Gastrocnemius medialis (tissue), 4 donors: ENCODE results near the gene IDH3B. TPM values are rescaled to one million over a fixed set of nuclear protein-coding genes. Genes with fewer than 3 reads are reported as not detected.
"Not testable (repeated sequence)": the region's sequence is repeated elsewhere in the genome, so short reads cannot be mapped to it uniquely, and the experiment has no call there.

Source experiments
- ATAC-seq, 2 donors: fragments of 150-250 bp; one replicate each; pipeline ENCODE4 v1.9.1; 2016
- DNase-seq, 2 donors: peaks; one replicate each; pipeline ENCODE4 v3.0.0-alpha.2; 2019
- H3K27ac ChIP-seq, 4 donors: fragments of 200-600 bp; sonication (generic); 1 replicate in 1 of 4; 2 replicates in 3 of 4; pipeline ENCODE4 v1.5.1; 2016 to 2018; ENCODE audit warnings: mild to moderate bottlenecking in 2 of 4, moderate library complexity in 1 of 4
- H3K27me3 ChIP-seq, 3 donors: fragments of 200-600 bp; sonication (generic) in 2 of 3; 1 replicate in 1 of 3; 2 replicates in 2 of 3; pipeline versions ENCODE4 v1.5.1 to v1.6.0; 2016 to 2019; ENCODE audit warnings: mild to moderate bottlenecking in 1 of 3, moderate library complexity in 1 of 3
- H3K36me3 ChIP-seq, 2 donors: fragments of 200-600 bp; sonication (generic) in 1 of 2; one replicate each; pipeline ENCODE4 v1.5.1; 2017 to 2018
- H3K4me1 ChIP-seq, 2 donors: fragments of 200-600 bp; sonication (generic) in 1 of 2; one replicate each; pipeline ENCODE4 v1.5.1; 2016 to 2017; ENCODE audit warnings: mild to moderate bottlenecking in 2 of 2
- H3K4me3 ChIP-seq, 4 donors: fragments of 200-600 bp; sonication (generic) in 3 of 4; 1 replicate in 1 of 4; 2 replicates in 3 of 4; pipeline ENCODE4 v1.5.1; 2016 to 2019; ENCODE audit warnings: mild to moderate bottlenecking in 2 of 4
- H3K9me3 ChIP-seq, 3 donors: fragments of 200-600 bp; sonication (generic) in 2 of 3; 1 replicate in 1 of 3; 2 replicates in 2 of 3; pipeline ENCODE4 v1.5.1; 2016 to 2019
- POLR2A ChIP-seq, 2 donors: fragments of 450-650 bp; IDR thresholded peaks; one replicate each; pipeline ENCODE4 v1.6.1; 2017; ENCODE audit warnings: antibody characterized with exemption in 2 of 2, mild to moderate bottlenecking in 2 of 2, moderate library complexity in 2 of 2
- in situ Hi-C, 4 donors: fragments of 200-750 bp; cut with MboI; loops; one replicate each; pipeline versions ENCODE4 v1.15.0 to v1.8.0; 2017; ENCODE audit warnings: low sequenced_read_pairs in 4 of 4
- intact Hi-C: fragments of 100-400 bp; cut with DNase I; formaldehyde crosslinking; loops from one replicate; pipeline ENCODE4 v1.15.1; 2023; ENCODE audit warnings: low total_unique reads
- total RNA-seq, 4 donors: library from RNA; depleted of rRNA; stranded (reverse); fragments of >200 nt; gene quantifications; one replicate each; pipeline versions ENCODE4 v1.1.0 to v1.2.3, GENCODE V29; 2016
- TF ChIP-seq, protein P1 (sequence below), 5 experiments: fragments of 450-650 bp in 3 of 5; fragments of 200-600 bp in 2 of 5; sonication (generic) in 2 of 5; IDR thresholded peaks in 4 of 5; conservative IDR thresholded peaks in 1 of 5; 1 replicate in 4 of 5; 2 replicates in 1 of 5; pipeline ENCODE4 v1.5.1; 2016 to 2019; ENCODE audit warnings: antibody characterized with exemption in 5 of 5, mild to moderate bottlenecking in 3 of 5, moderate library complexity in 3 of 5

Gene IDH3B
- total RNA-seq, 4 donors from 2014 or later: 95.5 to 176 (median 136) TPM

DNA sequence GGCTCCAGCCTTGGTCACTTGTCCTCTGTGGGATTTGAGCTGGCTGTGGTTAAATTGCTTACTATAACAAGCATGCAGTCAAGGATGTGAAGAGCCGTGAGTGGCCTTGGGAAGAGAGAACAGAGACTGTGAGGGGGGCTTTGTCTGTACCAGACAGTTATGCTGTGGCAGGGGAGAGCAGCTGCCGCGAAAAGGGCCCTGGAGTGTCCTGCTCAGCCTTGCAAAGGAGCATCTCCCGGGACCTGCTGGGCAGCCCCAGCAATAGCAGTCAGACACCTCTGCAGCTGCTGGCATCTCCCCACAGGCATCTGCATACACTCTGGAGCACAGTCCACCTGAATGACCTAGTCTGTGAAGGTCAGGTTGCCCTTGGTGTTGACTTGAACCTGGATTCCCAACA, 34.9 kb upstream of the IDH3B start:
- DNase-seq (no peak), ATAC-seq (no peak)
- Histone ChIP-seq H3K27ac (no peak overlapping the region), H3K9me3 (no peaks in the 10 kb centered on the region), H3K4me3 (no peak overlapping the region), H3K27me3 (peaks cover 15 to 23% (median 21%) of the 10 kb centered on the region in 3 donors), H3K36me3 (no peaks in the 10 kb centered on the region), H3K4me1 (no peaks in the 10 kb centered on the region)
- in situ Hi-C loops (no loop called here), intact Hi-C loops (no loop called here)
- TF ChIP-seq, protein P1, sequence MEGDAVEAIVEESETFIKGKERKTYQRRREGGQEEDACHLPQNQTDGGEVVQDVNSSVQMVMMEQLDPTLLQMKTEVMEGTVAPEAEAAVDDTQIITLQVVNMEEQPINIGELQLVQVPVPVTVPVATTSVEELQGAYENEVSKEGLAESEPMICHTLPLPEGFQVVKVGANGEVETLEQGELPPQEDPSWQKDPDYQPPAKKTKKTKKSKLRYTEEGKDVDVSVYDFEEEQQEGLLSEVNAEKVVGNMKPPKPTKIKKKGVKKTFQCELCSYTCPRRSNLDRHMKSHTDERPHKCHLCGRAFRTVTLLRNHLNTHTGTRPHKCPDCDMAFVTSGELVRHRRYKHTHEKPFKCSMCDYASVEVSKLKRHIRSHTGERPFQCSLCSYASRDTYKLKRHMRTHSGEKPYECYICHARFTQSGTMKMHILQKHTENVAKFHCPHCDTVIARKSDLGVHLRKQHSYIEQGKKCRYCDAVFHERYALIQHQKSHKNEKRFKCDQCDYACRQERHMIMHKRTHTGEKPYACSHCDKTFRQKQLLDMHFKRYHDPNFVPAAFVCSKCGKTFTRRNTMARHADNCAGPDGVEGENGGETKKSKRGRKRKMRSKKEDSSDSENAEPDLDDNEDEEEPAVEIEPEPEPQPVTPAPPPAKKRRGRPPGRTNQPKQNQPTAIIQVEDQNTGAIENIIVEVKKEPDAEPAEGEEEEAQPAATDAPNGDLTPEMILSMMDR (IDR thresholded peaks at IDR 0.05 in 4 of 5, conservative IDR thresholded peaks at IDR 0.05 in 1 of 5): no peak
- TF ChIP-seq POLR2A (IDR thresholded peaks at IDR 0.05): no peak

- ATAC-seq: no peak
- H3K27ac ChIP-seq: no peak overlapping the region
- no peak for DNase-seq
- no peaks in the 10 kb centered on the region for H3K9me3 ChIP-seq
- H3K36me3 ChIP-seq: no peaks in the 10 kb centered on the region
- intact Hi-C loops (no loop called here), in situ Hi-C loops (no loop called here)
- H3K4me3 ChIP-seq: no peak overlapping the region
- TF ChIP-seq, protein P1 (IDR thresholded peaks at IDR 0.05 in 4 of 5, conservative IDR thresholded peaks at IDR 0.05 in 1 of 5): no peak
- no peak for TF ChIP-seq POLR2A (IDR thresholded peaks at IDR 0.05)
- H3K27me3 ChIP-seq: peaks cover 21 to 29% (median 22%) of the 10 kb centered on the region in 3 donors
- H3K4me1 ChIP-seq: no peaks in the 10 kb centered on the region
These were observed 34.3 kb upstream of the IDH3B start for GRCh38 chr20:2698186-2698817.

- TF ChIP-seq, protein P1 (IDR thresholded peaks at IDR 0.05 in 4 of 5, conservative IDR thresholded peaks at IDR 0.05 in 1 of 5): no peak
- no peak for TF ChIP-seq POLR2A (IDR thresholded peaks at IDR 0.05)
- DNase-seq: no peak
- Histone ChIP-seq H3K27ac (no peak overlapping the region), H3K9me3 (no peaks in the 10 kb centered on the region), H3K4me3 (no peak overlapping the region), H3K27me3 (peaks cover 21 to 30% (median 22%) of the 10 kb centered on the region in 3 donors), H3K4me1 (no peaks in the 10 kb centered on the region), H3K36me3 (no peaks in the 10 kb centered on the region)
- in situ Hi-C loops (no loop called here), intact Hi-C loops (no loop called here)
- ATAC-seq: no peak
These were observed 33.8 kb upstream of the IDH3B start for GRCh38 chr20:2697768-2698167.

DNA sequence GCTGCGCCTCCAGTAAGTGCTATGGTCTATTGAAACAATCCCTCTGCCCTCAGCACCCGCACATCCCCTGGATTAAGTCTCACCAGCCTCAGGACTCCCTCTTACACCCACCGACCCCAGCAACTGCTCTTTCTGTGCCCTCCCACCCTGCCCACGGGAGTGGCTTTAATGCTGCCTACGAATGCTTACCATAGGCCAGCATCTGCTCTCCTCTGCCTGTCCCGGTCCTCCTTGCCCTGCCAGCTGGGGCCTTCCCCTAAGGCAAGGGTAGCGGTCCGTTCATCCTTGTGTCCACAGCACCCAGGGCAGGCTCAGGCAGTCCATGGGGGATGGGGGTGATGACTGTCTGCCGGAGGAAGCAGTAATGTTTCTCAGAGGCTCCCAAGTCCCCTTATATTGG, 32.6 kb upstream of the IDH3B start:
- ATAC-seq (no peak), DNase-seq (no peak)
- intact Hi-C loops: no loop called here
- in situ Hi-C loops: no loop called here
- TF ChIP-seq, protein P1 (IDR thresholded peaks at IDR 0.05 in 4 of 5, conservative IDR thresholded peaks at IDR 0.05 in 1 of 5): no peak
- TF ChIP-seq POLR2A (IDR thresholded peaks at IDR 0.05): no peak
- Histone ChIP-seq H3K9me3 (no peaks in the 10 kb centered on the region), H3K4me3 (no peak overlapping the region), H3K27ac (no peak overlapping the region), H3K27me3 (peaks cover 21 to 30% (median 26%) of the 10 kb centered on the region in 3 donors), H3K36me3 (no peaks in the 10 kb centered on the region), H3K4me1 (no peaks in the 10 kb centered on the region)

DNA sequence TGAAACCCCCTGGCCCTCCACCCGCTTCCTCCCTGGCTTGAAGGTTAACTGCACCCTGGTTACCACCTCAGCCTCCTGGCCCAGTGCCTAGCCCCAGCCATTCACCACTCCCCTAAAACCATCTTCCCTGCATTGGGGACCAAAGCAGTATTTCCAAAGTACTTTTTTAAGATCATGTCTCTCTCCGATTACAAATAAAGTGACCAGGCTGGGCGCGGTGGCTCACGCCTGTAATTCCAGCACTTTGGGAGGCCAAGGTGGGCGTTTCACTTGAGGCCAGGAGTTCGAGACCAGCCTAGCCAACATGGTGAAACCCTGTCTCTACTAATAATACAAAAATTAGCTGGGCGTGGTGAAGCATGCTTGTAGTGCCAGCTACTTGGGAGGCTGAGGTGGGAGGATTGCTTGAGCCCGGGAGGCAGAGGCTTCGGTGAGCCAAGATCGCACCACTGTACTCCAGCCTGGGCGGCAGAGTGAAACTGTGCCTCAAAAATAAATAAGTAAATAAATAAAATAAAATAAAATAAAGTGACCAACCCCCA, 32.0 kb upstream of the IDH3B start:
- H3K27ac ChIP-seq, H3K4me1 ChIP-seq, H3K36me3 ChIP-seq, H3K4me3 ChIP-seq, intact Hi-C loops, H3K9me3 ChIP-seq, ATAC-seq, DNase-seq, in situ Hi-C loops: not testable (repeated sequence)
- H3K27me3 ChIP-seq: peaks cover 21 to 33% (median 29%) of the 10 kb centered on the region in 3 donors
